Measurements from ENCODE around the gene EEIG1.
A peak's percentile ranks its signal among the peaks of the same experiment; 100 is the strongest.

EEIG1 gene

GRCh38 chr9:127954831-127955293 is 25.9 kb downstream of the EEIG1 start:
- DNase-seq (ENCODE audit: low read depth in 1 of 2, low spot score in 1 of 2) = no peak
- Histone ChIP-seq H3K27me3 (ENCODE audit: insufficient read depth, poor library complexity, severe bottlenecking) (no peaks in the 10 kb centered on the region), H3K4me3 (replicated peaks; ENCODE audit: insufficient read depth, low read length) (no peak overlapping the region), H3K27ac (replicated peaks) (no peak overlapping the region)
- TF ChIP-seq CTCF (IDR thresholded peaks at IDR 0.05; ENCODE audit: insufficient read depth, low read length) = no peak
- TF ChIP-seq, protein P1, sequence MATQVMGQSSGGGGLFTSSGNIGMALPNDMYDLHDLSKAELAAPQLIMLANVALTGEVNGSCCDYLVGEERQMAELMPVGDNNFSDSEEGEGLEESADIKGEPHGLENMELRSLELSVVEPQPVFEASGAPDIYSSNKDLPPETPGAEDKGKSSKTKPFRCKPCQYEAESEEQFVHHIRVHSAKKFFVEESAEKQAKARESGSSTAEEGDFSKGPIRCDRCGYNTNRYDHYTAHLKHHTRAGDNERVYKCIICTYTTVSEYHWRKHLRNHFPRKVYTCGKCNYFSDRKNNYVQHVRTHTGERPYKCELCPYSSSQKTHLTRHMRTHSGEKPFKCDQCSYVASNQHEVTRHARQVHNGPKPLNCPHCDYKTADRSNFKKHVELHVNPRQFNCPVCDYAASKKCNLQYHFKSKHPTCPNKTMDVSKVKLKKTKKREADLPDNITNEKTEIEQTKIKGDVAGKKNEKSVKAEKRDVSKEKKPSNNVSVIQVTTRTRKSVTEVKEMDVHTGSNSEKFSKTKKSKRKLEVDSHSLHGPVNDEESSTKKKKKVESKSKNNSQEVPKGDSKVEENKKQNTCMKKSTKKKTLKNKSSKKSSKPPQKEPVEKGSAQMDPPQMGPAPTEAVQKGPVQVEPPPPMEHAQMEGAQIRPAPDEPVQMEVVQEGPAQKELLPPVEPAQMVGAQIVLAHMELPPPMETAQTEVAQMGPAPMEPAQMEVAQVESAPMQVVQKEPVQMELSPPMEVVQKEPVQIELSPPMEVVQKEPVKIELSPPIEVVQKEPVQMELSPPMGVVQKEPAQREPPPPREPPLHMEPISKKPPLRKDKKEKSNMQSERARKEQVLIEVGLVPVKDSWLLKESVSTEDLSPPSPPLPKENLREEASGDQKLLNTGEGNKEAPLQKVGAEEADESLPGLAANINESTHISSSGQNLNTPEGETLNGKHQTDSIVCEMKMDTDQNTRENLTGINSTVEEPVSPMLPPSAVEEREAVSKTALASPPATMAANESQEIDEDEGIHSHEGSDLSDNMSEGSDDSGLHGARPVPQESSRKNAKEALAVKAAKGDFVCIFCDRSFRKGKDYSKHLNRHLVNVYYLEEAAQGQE (IDR thresholded peaks at IDR 0.05; ENCODE audit: insufficient replicate concordance, low read depth) = peak; percentile 17

GRCh38 chr9:127953768-127954505 is 26.9 kb downstream of the EEIG1 start:
- DNase-seq (ENCODE audit: low read depth in 1 of 2, low spot score in 1 of 2) = no peak
- H3K27ac ChIP-seq (replicated peaks) = no peak overlapping the region
- TF ChIP-seq POLR2AphosphoS5 (IDR thresholded peaks at IDR 0.05; ENCODE audit: low read depth) (no peak), SPI1 (IDR thresholded peaks at IDR 0.05; ENCODE audit: borderline replicate concordance, low read depth) (no peak), CTCF (IDR thresholded peaks at IDR 0.05; ENCODE audit: insufficient read depth, low read length) (no peak), GABPA (IDR thresholded peaks at IDR 0.05; ENCODE audit: low read depth) (no peak)
- TF ChIP-seq, protein P1 (IDR thresholded peaks at IDR 0.05; ENCODE audit: insufficient replicate concordance, low read depth) = no peak

GRCh38 chr9:127953154-127953553 is 27.6 kb downstream of the EEIG1 start:
- no peak for DNase-seq (ENCODE audit: low read depth in 1 of 2, low spot score in 1 of 2)
- no peaks in the 10 kb centered on the region for H3K27me3 ChIP-seq (ENCODE audit: insufficient read depth, poor library complexity, severe bottlenecking)
- H3K27ac ChIP-seq (replicated peaks) = no peak overlapping the region
- H3K4me3 ChIP-seq (replicated peaks; ENCODE audit: insufficient read depth, low read length) = no peak overlapping the region
- TF ChIP-seq, protein P1 (IDR thresholded peaks at IDR 0.05; ENCODE audit: insufficient replicate concordance, low read depth) = no peak
- TF ChIP-seq GABPA (IDR thresholded peaks at IDR 0.05; ENCODE audit: low read depth) = no peak
- no peak for TF ChIP-seq CTCF (IDR thresholded peaks at IDR 0.05; ENCODE audit: insufficient read depth, low read length)
- TF ChIP-seq SPI1 (IDR thresholded peaks at IDR 0.05; ENCODE audit: borderline replicate concordance, low read depth) = no peak
- TF ChIP-seq POLR2AphosphoS5 (IDR thresholded peaks at IDR 0.05; ENCODE audit: low read depth) = no peak

More at GRCh38 chr9:127953768-127954505, 26.9 kb downstream of the EEIG1 start:
- Histone ChIP-seq H3K27me3 (ENCODE audit: insufficient read depth, poor library complexity, severe bottlenecking) (no peaks in the 10 kb centered on the region), H3K4me3 (replicated peaks; ENCODE audit: insufficient read depth, low read length) (no peak overlapping the region)

Measured in HL-60 (cell line).